IMR-90 (cell line): ENCODE data around the gene SMIM44. TPM values are rescaled to one million over a fixed set of nuclear protein-coding genes. Genes with fewer than 3 reads are reported as not detected.
A peak's percentile ranks its signal among the peaks of the same experiment; 100 is the strongest.

Experiments
- ATAC-seq: fragments of 200-7000 bp; cut with Tn5 transposase; 2 replicates; pipeline ENCODE4 v1.9.1; 2020; ENCODE audit warnings: low read depth, mild to moderate bottlenecking, moderate library complexity
- BruUV-seq: library from RNA; stranded (reverse); fragments of 400-500 nt; replicated peaks from 2 replicates; lab custom pipeline; 2021; lab: Mats Ljungman, UMichigan
- CTCF ChIA-PET: fragments of 300-600 bp; formaldehyde crosslinking; extraction: SDS; loops from one replicate; lab custom pipeline; 2021; ENCODE audit warnings: antibody characterized with exemption; lab: Yijun Ruan, JAX
- POLR2A ChIA-PET: fragments of 300-600 bp; sonication (Branson Sonifier 250); formaldehyde crosslinking; loops from one replicate; lab custom pipeline; 2022; ENCODE audit warnings: antibody characterized with exemption; ENCODE audit not compliant: unreplicated experiment; lab: Charles Lee
- DNase-seq: peaks from one replicate; pipeline ENCODE4 v3.0.0; 2013
- H2AFZ ChIP-seq: replicated peaks from 2 replicates; pipeline ENCODE3; 2013; ENCODE audit warnings: low read length, mild to moderate bottlenecking; ENCODE audit not compliant: poor library complexity
- H2AK5ac ChIP-seq: 2 replicates; pipeline ENCODE4 v1.6.1; 2013; ENCODE audit warnings: low read depth, low read length, inconsistent platforms
- H2AK9ac ChIP-seq: replicated peaks from 2 replicates; pipeline ENCODE3; 2013; ENCODE audit warnings: mild to moderate bottlenecking, low read depth, low read length, moderate library complexity; ENCODE audit not compliant: poor library complexity
- H2BK120ac ChIP-seq: 2 replicates; pipeline ENCODE4 v1.6.1; 2013; ENCODE audit warnings: low read depth, low read length, inconsistent platforms
- H2BK15ac ChIP-seq: 3 replicates; pipeline ENCODE4 v1.6.1; 2013; ENCODE audit warnings: low read depth, low read length, inconsistent platforms
- H2BK20ac ChIP-seq: 2 replicates; pipeline ENCODE4 v1.6.1; 2013; ENCODE audit warnings: low read depth, mild to moderate bottlenecking, inconsistent platforms, low read length, moderate library complexity
- H2BK5ac ChIP-seq: 2 replicates; pipeline ENCODE4 v1.6.1; 2013; ENCODE audit warnings: mild to moderate bottlenecking, low read depth, low read length, inconsistent platforms; ENCODE audit not compliant: poor library complexity, severe bottlenecking
- H3K14ac ChIP-seq: replicated peaks from 2 replicates; pipeline ENCODE4 v1.6.1; 2013; ENCODE audit warnings: low read depth, low read length, inconsistent platforms
- H3K18ac ChIP-seq: 2 replicates; pipeline ENCODE4 v1.6.1; 2013; ENCODE audit warnings: low read depth, low read length, control low read depth
- H3K23ac ChIP-seq: 2 replicates; pipeline ENCODE4 v1.6.1; 2013; ENCODE audit warnings: low read depth, low read length, inconsistent platforms
- H3K27ac ChIP-seq: 2 replicates; pipeline ENCODE4 v1.5.1; 2013; ENCODE audit warnings: mild to moderate bottlenecking, control low read depth, low read length; ENCODE audit not compliant: insufficient read depth
- H3K27me3 ChIP-seq: 2 replicates; pipeline ENCODE4 v1.6.1; 2013; ENCODE audit warnings: low read length; ENCODE audit not compliant: control insufficient read depth, insufficient read depth
- H3K36me3 ChIP-seq: 2 replicates; pipeline ENCODE4 v1.6.1; 2013; ENCODE audit warnings: low read length, mixed read lengths; ENCODE audit not compliant: control insufficient read depth, insufficient read depth
- H3K4ac ChIP-seq: 2 replicates; pipeline ENCODE4 v1.6.1; 2013; ENCODE audit warnings: low read depth, low read length, inconsistent platforms
- H3K4me1 ChIP-seq: 2 replicates; pipeline ENCODE4 v1.6.1; 2013; ENCODE audit warnings: low read length, mixed read lengths; ENCODE audit not compliant: control insufficient read depth, insufficient read depth
- H3K4me2 ChIP-seq: 2 replicates; pipeline ENCODE4 v1.6.1; 2013; ENCODE audit warnings: low read depth, mild to moderate bottlenecking, control low read depth, low read length, moderate library complexity
- H3K4me3 ChIP-seq: 2 replicates; pipeline ENCODE4 v1.5.1; 2013; ENCODE audit warnings: low read depth, mild to moderate bottlenecking, control low read depth, low read length, moderate library complexity; ENCODE audit not compliant: insufficient read depth
- H3K56ac ChIP-seq: 2 replicates; pipeline ENCODE4 v1.6.1; 2013; ENCODE audit warnings: low read length, inconsistent platforms; ENCODE audit not compliant: insufficient read depth; ENCODE audit errors: extremely low read depth
- H3K79me1 ChIP-seq, 2 experiments: 2 replicates each; pipeline ENCODE4 v1.6.1; 2013; ENCODE audit warnings: low read length in 2 of 2, inconsistent platforms in 1 of 2, low read depth in 1 of 2
- H3K9ac ChIP-seq: 2 replicates; pipeline ENCODE4 v1.6.1; 2013; ENCODE audit warnings: low read depth, low read length, control low read depth
- H3K9me1 ChIP-seq: 2 replicates; pipeline ENCODE4 v1.6.1; 2013; ENCODE audit warnings: low read length, inconsistent platforms; ENCODE audit not compliant: insufficient read depth
- H3K9me3 ChIP-seq: 2 replicates; pipeline ENCODE4 v1.6.1; 2013; ENCODE audit warnings: low read length; ENCODE audit not compliant: control insufficient read depth, insufficient read depth
- H4K20me1 ChIP-seq: 2 replicates; pipeline ENCODE4 v1.6.1; 2013; ENCODE audit warnings: low read length, inconsistent platforms; ENCODE audit not compliant: insufficient read depth
- H4K5ac ChIP-seq: 2 replicates; pipeline ENCODE4 v1.6.1; 2013; ENCODE audit warnings: mild to moderate bottlenecking, low read depth, low read length, control low read depth
- H4K8ac ChIP-seq, 2 experiments: 2 replicates each; pipeline ENCODE4 v1.6.1; 2013; ENCODE audit warnings: low read depth in 2 of 2, low read length in 2 of 2, control low read depth in 1 of 2, inconsistent platforms in 1 of 2
- H4K91ac ChIP-seq: 2 replicates; pipeline ENCODE4 v1.6.1; 2013; ENCODE audit warnings: low read depth, low read length, inconsistent platforms; ENCODE audit not compliant: insufficient read depth
- MAZ ChIP-seq: IDR thresholded peaks from 2 replicates; pipeline ENCODE4 v1.6.1; 2012; ENCODE audit warnings: low read depth, mild to moderate bottlenecking, low read length, improper control_type of control experiment, moderate library complexity, borderline replicate concordance
- NFE2L2 ChIP-seq: fragments of 150-350 bp; IDR thresholded peaks from 2 replicates; pipeline ENCODE4 v1.6.1; 2016; ENCODE audit warnings: low read depth, mild to moderate bottlenecking, low read length
- WGBS, 2 experiments: methylation state at CpG; one replicate each; pipeline versions ENCODE4 v1.1.5 to v1.1.7; 2013; ENCODE audit warnings: missing lambda C conversion rate in 2 of 2; ENCODE audit not compliant: insufficient read length in 1 of 2; ENCODE audit errors: extremely low coverage in 2 of 2; 5-methylcytosine and 5-hydroxymethylcytosine counted together
- dilution Hi-C: fragments of 300-500 bp; cut with HindIII; formaldehyde crosslinking; loops from one replicate; pipeline ENCODE4 v1.14.3; 2018; ENCODE audit warnings: low sequenced_read_pairs; ENCODE audit not compliant: unreplicated experiment
- in situ Hi-C: fragments of 300-500 bp; cut with MboI; formaldehyde crosslinking; loops from 3 replicates; pipeline ENCODE4 v1.14.3; 2019; ENCODE audit warnings: low sequenced_read_pairs, inconsistent platforms, mixed read lengths
- intact Hi-C: fragments of 100-400 bp; cut with micrococcal nuclease; formaldehyde crosslinking; loops from 2 replicates; pipeline ENCODE4 v1.10.0; 2022
- polyA plus RNA-seq, 3 experiments: library from polyadenylated mRNA; depleted of rRNA; stranded (reverse); fragments of >200 nt; gene quantifications; 2 replicates each; pipeline ENCODE4 v1.2.3, GENCODE V29; 2012; ENCODE audit warnings: low replicate concordance in 1 of 3
- total RNA-seq: library from RNA; depleted of rRNA; stranded (reverse); fragments of >200 nt; gene quantifications from 2 replicates; pipeline ENCODE4 v1.2.3, GENCODE V29; 2012

SMIM44 gene
- total and polyA plus RNA-seq, 2 of the 4 experiments (the other 2 are of a cell fraction): not detected

DNA sequence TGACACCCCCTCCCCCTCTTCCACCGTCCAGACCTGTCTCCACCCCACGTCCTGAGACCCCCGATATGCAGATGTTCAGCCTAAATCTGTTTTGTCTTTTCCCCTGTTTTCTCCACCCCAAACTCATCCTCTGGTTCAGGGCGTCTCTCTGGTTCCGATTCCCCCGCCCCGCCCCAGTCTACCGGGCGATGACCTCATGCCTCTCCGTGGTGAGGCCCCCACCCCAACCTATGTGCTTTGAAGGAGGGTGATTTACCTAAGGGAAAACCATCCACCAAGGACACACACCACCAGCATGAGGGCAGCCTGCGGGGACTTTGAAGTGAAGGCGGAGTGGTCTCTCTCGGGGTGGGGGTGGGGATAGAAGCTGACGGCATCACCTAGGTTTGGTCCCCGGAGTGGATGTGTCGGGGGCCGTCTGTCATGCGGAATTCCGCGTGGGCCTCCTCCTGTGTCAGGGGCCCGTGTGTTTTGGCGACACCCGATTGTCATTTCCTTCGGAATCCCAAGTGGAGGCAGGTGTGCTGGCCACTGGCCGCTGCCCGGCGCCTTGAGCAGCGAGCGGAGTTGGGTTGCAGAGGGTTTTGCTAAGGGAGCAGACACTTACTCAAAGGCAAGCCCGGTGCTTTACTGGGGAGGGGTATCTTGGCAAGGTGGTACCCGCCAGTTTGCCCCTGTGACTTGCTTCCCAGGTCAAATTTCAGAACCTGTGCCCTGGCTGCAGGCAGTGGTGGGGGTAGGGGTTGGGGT is 24.3 kb upstream of the SMIM44 start:
- Histone ChIP-seq H2AFZ (peak overlapping the region; percentile 88), H2BK20ac (no peak overlapping the region), H4K8ac (peak overlapping the region in 1 of 2 experiments; percentile 37; a peak in 1 of 4 replicates), H3K27ac (peak overlapping the region; percentile 65), H3K4me2 (peak overlapping the region; percentile 98), H2BK5ac (peak overlapping the region; percentile 47), H4K5ac (no peak overlapping the region; the same call in 1 of the 2 replicates), H3K23ac (peak overlapping the region; percentile 82), H3K18ac (no peak overlapping the region), H3K4ac (peak overlapping the region; percentile 72), H3K79me1 (peaks cover 0 to 66% of the 10 kb centered on the region in 2 experiments; a peak in 2 of 4 replicates), H3K36me3 (peaks cover 13% of the 10 kb centered on the region), H3K27me3 (no peaks in the 10 kb centered on the region), H3K4me1 (peaks cover 16% of the 10 kb centered on the region), H3K56ac (peak overlapping the region; percentile 46), H3K9ac (peak overlapping the region; percentile 90), H2AK5ac (peak overlapping the region; percentile 89), H2BK15ac (no peak overlapping the region), H3K4me3 (peak overlapping the region; percentile 65), H4K91ac (no peak overlapping the region; the same call in 1 of the 2 replicates), H3K14ac (peak overlapping the region; percentile 83), H3K9me3 (no peaks in the 10 kb centered on the region), H2BK120ac (no peak overlapping the region), H2AK9ac (peak overlapping the region; percentile 84), H3K9me1 (peaks cover 16% of the 10 kb centered on the region), H4K20me1 (peaks cover 54% of the 10 kb centered on the region)
- ChIA-PET POLR2A (interaction anchor here (0.6 kb wide), 1 partner anchor 11 kb away, joined by 4 read pairs; no protein-coding TSS in a partner anchor), CTCF (no interaction called here)
- no peak for DNase-seq
- intact Hi-C loops (loop anchor here (5.0 kb wide), 1 partner anchor 120 kb away; the partner anchor contains the start of gene CACTIN), in situ Hi-C loops (no loop called here), dilution Hi-C loops (no loop called here)
- BruUV-seq: no TSS peak
- WGBS, 2 experiments: 29% methylated on average over 19 of the region's 31 CpGs; no CpG with 5 or more reads in 1 of the 2 experiments
- TF ChIP-seq NFE2L2 (no peak), MAZ (peak; percentile 26)
- no peak for ATAC-seq
